Vagina (tissue), 2 donors: Measurements from ENCODE around the gene SLC40A1. TPM values are rescaled to one million over a fixed set of nuclear protein-coding genes. Genes with fewer than 3 reads are reported as not detected.
A peak's percentile ranks its signal among the peaks of the same experiment; 100 is the strongest.

Source experiments
- DNase-seq, 2 donors: peaks; one replicate each; pipeline ENCODE4 v3.0.0-alpha.2; 2017; ENCODE audit errors: extremely low spot score in 2 of 2
- H3K27ac ChIP-seq: fragments of 200-600 bp; sonication (generic); one replicate; pipeline ENCODE4 v1.5.1; 2019
- H3K27me3 ChIP-seq: fragments of 200-600 bp; sonication (generic); one replicate; pipeline ENCODE4 v1.5.1; 2019
- H3K36me3 ChIP-seq, 2 donors: fragments of 200-600 bp; sonication (generic); one replicate each; pipeline ENCODE4 v1.5.1; 2017 to 2019
- H3K4me1 ChIP-seq: fragments of 200-600 bp; sonication (generic); one replicate; pipeline ENCODE4 v1.5.1; 2019
- H3K4me3 ChIP-seq, 2 donors: fragments of 200-600 bp; sonication (generic); 1 replicate in 1 of 2; 2 replicates in 1 of 2; pipeline ENCODE4 v1.5.1; 2016 to 2019
- H3K9me3 ChIP-seq: fragments of 200-600 bp; sonication (generic); one replicate; pipeline ENCODE4 v1.5.1; 2019
- POLR2A ChIP-seq, 2 donors: fragments of 450-650 bp; IDR thresholded peaks; one replicate each; pipeline ENCODE4 v1.6.1; 2017; ENCODE audit warnings: antibody characterized with exemption in 2 of 2, mild to moderate bottlenecking in 2 of 2, moderate library complexity in 2 of 2
- POLR2AphosphoS5 ChIP-seq, 2 donors: sonication (generic); formaldehyde crosslinking; IDR thresholded peaks; one replicate each; pipeline ENCODE4 v1.9.0; 2017; ENCODE audit warnings: antibody characterized with exemption in 2 of 2, mild to moderate bottlenecking in 2 of 2, low read depth in 1 of 2; ENCODE audit not compliant: insufficient read depth in 1 of 2
- intact Hi-C: fragments of 100-400 bp; cut with DNase I; formaldehyde crosslinking; loops from one replicate; pipeline ENCODE4 v1.15.1; 2023
- total RNA-seq: library from RNA; depleted of rRNA; stranded (reverse); fragments of >200 nt; gene quantifications from one replicate; pipeline ENCODE4 v1.2.3, GENCODE V29; 2016
- TF ChIP-seq, protein P1 (sequence below), 3 experiments: fragments of 450-650 bp in 2 of 3; fragments of 200-600 bp in 1 of 3; sonication (generic) in 1 of 3; IDR thresholded peaks; one replicate each; pipeline ENCODE4 v1.5.1; 2017 to 2019; ENCODE audit warnings: antibody characterized with exemption in 3 of 3, mild to moderate bottlenecking in 2 of 3, moderate library complexity in 2 of 3

The SLC40A1 gene
- total RNA-seq, 1 donor from 2014 or later, result 53.3 TPM

DNA sequence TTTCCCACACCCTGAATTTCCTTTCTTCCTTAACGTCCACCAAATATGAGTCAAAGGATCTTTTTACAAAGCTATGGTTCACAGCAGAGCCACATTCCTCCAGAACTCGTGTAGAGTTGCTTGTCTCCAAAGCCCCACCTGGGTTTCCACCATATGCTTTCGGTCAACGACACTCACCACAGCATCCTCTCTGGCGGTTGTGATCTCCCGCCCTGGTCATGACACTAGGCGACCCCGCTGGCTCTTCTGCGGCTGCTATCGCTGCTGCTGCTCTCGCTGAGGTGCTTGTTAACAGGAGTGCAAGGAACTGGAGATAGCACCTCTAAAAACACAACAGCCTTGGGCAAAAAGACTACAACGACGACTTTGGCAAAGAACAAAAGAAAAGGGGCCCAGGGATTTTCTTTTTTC lies 340 bp downstream of the SLC40A1 start:
- H3K36me3 ChIP-seq, result peaks cover 0 to 4% of the 10 kb centered on the region in 2 donors
- TF ChIP-seq POLR2AphosphoS5 (IDR thresholded peaks at IDR 0.05; ENCODE audit: insufficient read depth in 1 of 2, low read depth in 1 of 2) (no peak), POLR2A (IDR thresholded peaks at IDR 0.05) (no peak)
- TF ChIP-seq, protein P1, sequence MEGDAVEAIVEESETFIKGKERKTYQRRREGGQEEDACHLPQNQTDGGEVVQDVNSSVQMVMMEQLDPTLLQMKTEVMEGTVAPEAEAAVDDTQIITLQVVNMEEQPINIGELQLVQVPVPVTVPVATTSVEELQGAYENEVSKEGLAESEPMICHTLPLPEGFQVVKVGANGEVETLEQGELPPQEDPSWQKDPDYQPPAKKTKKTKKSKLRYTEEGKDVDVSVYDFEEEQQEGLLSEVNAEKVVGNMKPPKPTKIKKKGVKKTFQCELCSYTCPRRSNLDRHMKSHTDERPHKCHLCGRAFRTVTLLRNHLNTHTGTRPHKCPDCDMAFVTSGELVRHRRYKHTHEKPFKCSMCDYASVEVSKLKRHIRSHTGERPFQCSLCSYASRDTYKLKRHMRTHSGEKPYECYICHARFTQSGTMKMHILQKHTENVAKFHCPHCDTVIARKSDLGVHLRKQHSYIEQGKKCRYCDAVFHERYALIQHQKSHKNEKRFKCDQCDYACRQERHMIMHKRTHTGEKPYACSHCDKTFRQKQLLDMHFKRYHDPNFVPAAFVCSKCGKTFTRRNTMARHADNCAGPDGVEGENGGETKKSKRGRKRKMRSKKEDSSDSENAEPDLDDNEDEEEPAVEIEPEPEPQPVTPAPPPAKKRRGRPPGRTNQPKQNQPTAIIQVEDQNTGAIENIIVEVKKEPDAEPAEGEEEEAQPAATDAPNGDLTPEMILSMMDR (IDR thresholded peaks at IDR 0.05), result no peak
- peak overlapping the region; percentile 78 for H3K27ac ChIP-seq
- intact Hi-C loops, result no loop called here
- H3K4me1 ChIP-seq, result peaks cover 45% of the 10 kb centered on the region
- DNase-seq, result no peak
- H3K4me3 ChIP-seq, result peak overlapping the region; percentile 54 to 71
- H3K9me3 ChIP-seq, result no peaks in the 10 kb centered on the region
- no peaks in the 10 kb centered on the region for H3K27me3 ChIP-seq

DNA sequence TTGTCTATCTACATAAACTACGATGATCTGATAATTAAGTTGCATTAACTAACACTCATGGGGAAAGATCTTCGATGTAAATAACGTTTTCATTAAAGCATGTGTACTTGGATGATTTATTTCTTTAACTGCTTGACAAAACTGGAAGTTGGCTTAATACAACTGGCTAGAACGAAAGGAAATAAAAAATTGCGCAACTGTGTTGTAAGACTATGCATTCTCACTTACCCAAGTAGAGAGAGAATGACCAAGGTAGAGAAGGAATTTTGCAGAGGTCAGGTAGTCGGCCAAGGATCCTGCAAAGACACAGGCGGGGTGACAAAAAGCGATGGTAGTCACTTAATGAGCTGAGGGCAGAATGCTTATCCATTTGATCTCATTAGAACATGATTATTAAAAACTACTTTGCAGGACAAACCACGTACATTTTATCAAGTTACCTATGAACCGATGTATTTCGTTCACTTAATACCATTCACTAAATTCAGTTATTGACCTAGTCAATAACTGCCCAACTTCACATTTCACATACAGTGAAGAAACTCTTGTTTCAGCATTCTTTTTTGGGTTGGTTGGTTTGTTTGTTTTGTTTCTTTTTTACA lies 900 bp downstream of the SLC40A1 start:
- H3K27ac ChIP-seq, result peak overlapping the region; percentile 78
- peaks cover 0 to 4% of the 10 kb centered on the region in 2 donors for H3K36me3 ChIP-seq
- intact Hi-C loops, result no loop called here
- peak overlapping the region; percentile 54 to 71 for H3K4me3 ChIP-seq
- peaks cover 50% of the 10 kb centered on the region for H3K4me1 ChIP-seq
- TF ChIP-seq, protein P1 (IDR thresholded peaks at IDR 0.05), result no peak
- TF ChIP-seq POLR2AphosphoS5 (IDR thresholded peaks at IDR 0.05; ENCODE audit: insufficient read depth in 1 of 2, low read depth in 1 of 2) (peak in 1 of 2 donors; percentile 85), POLR2A (IDR thresholded peaks at IDR 0.05) (no peak)
- no peak for DNase-seq
- H3K9me3 ChIP-seq, result no peaks in the 10 kb centered on the region
- H3K27me3 ChIP-seq, result no peaks in the 10 kb centered on the region

DNA sequence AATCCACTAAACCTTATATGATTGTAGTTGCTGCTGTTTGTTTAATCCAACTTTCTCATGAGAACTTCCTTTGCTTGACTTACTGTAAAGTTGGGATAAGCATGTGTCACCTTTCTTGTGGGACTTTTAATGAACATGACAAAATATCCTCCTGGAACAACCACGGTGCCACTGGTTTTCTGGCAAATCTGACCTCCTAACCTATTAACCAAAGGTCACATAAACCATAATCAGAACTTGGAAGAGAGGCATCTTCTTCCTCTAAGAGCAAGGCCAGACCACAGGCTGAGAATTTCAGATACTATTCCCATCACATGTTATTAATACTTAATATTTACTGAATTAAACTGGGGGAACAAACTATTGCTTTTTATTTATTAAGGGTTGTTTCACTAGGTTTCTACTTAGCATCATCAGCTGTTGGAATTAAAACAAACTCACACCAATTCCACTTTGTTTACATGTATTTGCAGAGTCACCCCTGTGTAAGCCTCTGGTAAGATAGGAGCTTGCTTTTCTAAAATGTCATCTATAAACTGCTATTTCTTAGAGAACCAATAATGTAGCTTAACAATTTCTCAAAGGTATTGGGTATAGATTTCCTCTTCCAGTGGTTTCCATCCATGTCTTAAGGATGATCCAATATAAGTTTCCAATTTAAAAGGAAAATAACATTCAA lies 2.2 kb downstream of the SLC40A1 start:
- H3K9me3 ChIP-seq, result no peaks in the 10 kb centered on the region
- DNase-seq, result no peak
- peaks cover 0 to 15% of the 10 kb centered on the region in 2 donors for H3K36me3 ChIP-seq
- peak overlapping the region; percentile 54 to 71 for H3K4me3 ChIP-seq
- TF ChIP-seq POLR2AphosphoS5 (IDR thresholded peaks at IDR 0.05; ENCODE audit: insufficient read depth in 1 of 2, low read depth in 1 of 2) (no peak), POLR2A (IDR thresholded peaks at IDR 0.05) (no peak)
- TF ChIP-seq, protein P1 (IDR thresholded peaks at IDR 0.05), result no peak
- peak overlapping the region; percentile 9 for H3K27ac ChIP-seq
- H3K4me1 ChIP-seq, result peaks cover 63% of the 10 kb centered on the region
- intact Hi-C loops, result no loop called here
- H3K27me3 ChIP-seq, result no peaks in the 10 kb centered on the region

DNA sequence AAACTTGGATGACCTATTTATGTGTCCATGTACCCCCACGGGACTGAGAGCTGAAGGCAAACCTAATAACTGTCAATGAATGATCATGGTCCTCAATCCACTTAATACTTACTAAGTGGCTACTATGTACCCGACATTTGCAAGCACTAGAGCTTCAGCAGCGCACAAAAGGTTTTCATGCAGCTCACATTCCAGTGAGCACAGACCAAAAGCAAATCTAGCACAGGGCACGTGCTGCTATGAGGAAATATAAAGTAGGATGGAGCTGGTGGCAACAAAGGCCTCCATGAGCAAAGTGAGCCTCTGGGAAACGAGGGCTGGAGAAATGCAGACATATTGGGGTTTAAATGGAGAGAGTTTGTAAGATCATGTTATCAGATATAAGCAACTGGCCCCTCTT lies 3.5 kb downstream of the SLC40A1 start:
- Histone ChIP-seq H3K4me3 (peak overlapping the region in 1 of 2 donors; percentile 71), H3K27ac (peak overlapping the region; percentile 14), H3K36me3 (peaks cover 0 to 24% of the 10 kb centered on the region in 2 donors), H3K4me1 (peaks cover 69% of the 10 kb centered on the region), H3K9me3 (no peaks in the 10 kb centered on the region), H3K27me3 (no peaks in the 10 kb centered on the region)
- DNase-seq, result no peak
- intact Hi-C loops, result no loop called here
- TF ChIP-seq POLR2A (IDR thresholded peaks at IDR 0.05) (no peak), POLR2AphosphoS5 (IDR thresholded peaks at IDR 0.05; ENCODE audit: insufficient read depth in 1 of 2, low read depth in 1 of 2) (no peak)
- TF ChIP-seq, protein P1 (IDR thresholded peaks at IDR 0.05), result no peak

DNA sequence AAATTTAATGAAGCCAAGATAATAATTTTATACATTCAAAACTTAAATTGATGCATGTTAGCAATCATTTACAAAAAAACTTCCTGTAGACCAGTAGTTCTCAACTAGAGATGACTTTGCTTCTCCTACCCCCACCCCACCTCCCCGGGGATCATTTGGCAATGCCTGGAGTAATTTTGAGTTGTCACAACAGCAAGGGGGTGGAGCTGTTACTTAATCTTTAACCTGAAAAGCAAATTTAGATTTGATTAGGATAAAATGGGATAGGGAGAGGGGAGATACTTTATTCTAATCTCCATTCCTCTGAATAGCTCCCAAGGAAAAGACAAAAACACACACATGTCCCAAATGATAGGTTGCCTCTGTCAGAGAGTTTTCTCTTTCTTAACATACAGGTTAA lies 4.2 kb downstream of the SLC40A1 start:
- H3K4me1 ChIP-seq, result peaks cover 63% of the 10 kb centered on the region
- DNase-seq, result no peak

More for the DNA sequence above, 4.2 kb downstream of the SLC40A1 start:
- intact Hi-C loops, result no loop called here
- no peak for TF ChIP-seq POLR2AphosphoS5 (IDR thresholded peaks at IDR 0.05; ENCODE audit: insufficient read depth in 1 of 2, low read depth in 1 of 2)
- TF ChIP-seq POLR2A (IDR thresholded peaks at IDR 0.05), result no peak
- TF ChIP-seq, protein P1 (IDR thresholded peaks at IDR 0.05), result no peak
- H3K27ac ChIP-seq, result peak overlapping the region; percentile 14
- no peaks in the 10 kb centered on the region for H3K9me3 ChIP-seq
- peaks cover 0 to 27% of the 10 kb centered on the region in 2 donors for H3K36me3 ChIP-seq
- peak overlapping the region in 1 of 2 donors; percentile 71 for H3K4me3 ChIP-seq
- H3K27me3 ChIP-seq, result no peaks in the 10 kb centered on the region
